Psoas muscle (tissue), 8 donors: ENCODE results near the gene AZIN2. TPM values are rescaled to one million over a fixed set of nuclear protein-coding genes. Genes with fewer than 3 reads are reported as not detected.

Experiments
- ATAC-seq, 4 donors: fragments of 200-7000 bp; cut with Tn5 transposase; one replicate each; pipeline ENCODE4 v1.9.1; 2020; ENCODE audit warnings: moderate library complexity in 3 of 4, mild to moderate bottlenecking in 2 of 4
- DNase-seq, 2 donors: peaks; one replicate each; pipeline ENCODE4 v3.0.0-alpha.2; 2020
- H3K27ac ChIP-seq: fragments of 200-600 bp; one replicate; pipeline ENCODE4 v1.8.0; 2022
- H3K27me3 ChIP-seq, 3 donors: fragments of 200-600 bp in 1 of 3; one replicate each; pipeline versions ENCODE4 v1.6.1 to v1.8.0; 2013 to 2022; ENCODE audit warnings: low read length in 2 of 3, mild to moderate bottlenecking in 2 of 3, moderate library complexity in 1 of 3; ENCODE audit not compliant: insufficient read depth in 3 of 3
- H3K36me3 ChIP-seq, 2 donors: fragments of 200-600 bp in 1 of 2; one replicate each; pipeline versions ENCODE4 v1.6.1 to v1.8.0; 2013 to 2022; ENCODE audit warnings: low read depth in 1 of 2, mild to moderate bottlenecking in 1 of 2, moderate library complexity in 1 of 2; ENCODE audit not compliant: insufficient read depth in 1 of 2
- H3K4me1 ChIP-seq: fragments of 200-600 bp; one replicate; pipeline ENCODE4 v1.8.0; 2022
- H3K4me3 ChIP-seq: fragments of 200-600 bp; one replicate; pipeline ENCODE4 v1.8.0; 2022; ENCODE audit warnings: mild to moderate bottlenecking
- H3K9me3 ChIP-seq: fragments of 200-600 bp; one replicate; pipeline ENCODE4 v1.8.0; 2022
- CTCF ChIP-seq: fragments of 200-600 bp; IDR thresholded peaks from one replicate; pipeline ENCODE4 v1.8.0; 2022; ENCODE audit warnings: antibody characterized with exemption
- WGBS, 3 donors: extraction: QIAGEN DNeasy Blood & Tissue Kit; methylation state at CpG; one replicate each; pipeline versions ENCODE4 v1.1.6 to v1.1.7; 2013; 5-methylcytosine and 5-hydroxymethylcytosine counted together
- intact Hi-C, 2 donors: fragments of 100-400 bp; cut with DNase I; formaldehyde crosslinking; loops; one replicate each; pipeline versions ENCODE4 v1.11.0 to v1.14.2; 2022
- polyA plus RNA-seq, 3 donors: library from polyadenylated mRNA; stranded (reverse); fragments of 200-250 nt; gene quantifications; one replicate each; pipeline ENCODE4 v1.2.3, GENCODE V29; 2013
- total RNA-seq, 4 donors: library from RNA; stranded (reverse); fragmentation: NEBNext Ultra II Directional in 2 of 4; extraction: Animal tissue kit (Norgen Biotek cat#: 25700) in 2 of 4; gene quantifications; one replicate each; pipeline versions ENCODE4 v1.2.1 to v1.2.4, GENCODE V29; 2021 to 2023
- donor health status: healthy with polysubstance abuse.
- donor health status: DM: no; HTN: no; CAD: no; lungs with moderate emphysema.
- donor health status: Bipolar disorder and iron deficiency.
- donor health status: healthy.
- donor health status: DM: yes; HTN: yes; CAD: no.
- donor health status: DM: no; HTN: no; CAD: no.
- donor health status: DM: no; HTN: no; CAD: no.
- donor health status: DM: yes; HTN: yes; CAD: no.

Gene AZIN2
- total and polyA plus RNA-seq, 7 donors = 0.17 to 3.5 (median 0.96) TPM

DNA sequence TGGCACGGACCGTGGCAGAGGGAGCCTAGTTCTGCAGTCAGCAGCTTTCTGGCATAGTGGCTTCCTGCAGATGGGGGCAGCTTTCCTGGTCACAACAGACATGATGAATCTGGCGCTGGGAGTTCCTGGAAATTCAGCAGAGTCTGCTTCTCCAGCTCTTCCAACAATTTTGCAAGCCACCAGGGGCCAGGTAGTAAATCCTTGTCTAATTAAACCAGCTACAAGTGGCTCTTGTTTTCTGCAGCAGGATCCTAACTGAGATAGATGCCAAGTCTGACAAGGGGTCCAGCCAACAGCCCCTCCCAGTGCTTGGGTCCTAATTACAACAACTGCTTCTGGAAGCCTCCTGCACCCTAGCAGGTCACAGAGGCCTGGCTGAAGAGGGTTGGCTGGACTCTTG, 65.0 kb downstream of the AZIN2 start:
- Histone ChIP-seq H3K4me3 (no peak overlapping the region), H3K27me3 (no peaks in the 10 kb centered on the region), H3K36me3 (peaks cover 0 to 41% of the 10 kb centered on the region in 2 donors), H3K4me1 (no peaks in the 10 kb centered on the region), H3K9me3 (no peaks in the 10 kb centered on the region), H3K27ac (no peak overlapping the region)
- TF ChIP-seq CTCF = no peak
- no peak for DNase-seq
- intact Hi-C loops = no loop called here
- no peak for ATAC-seq
- 47 to 79% (median 58%) methylated on average over 3 of the region's 3 CpGs for WGBS, 3 donors

DNA sequence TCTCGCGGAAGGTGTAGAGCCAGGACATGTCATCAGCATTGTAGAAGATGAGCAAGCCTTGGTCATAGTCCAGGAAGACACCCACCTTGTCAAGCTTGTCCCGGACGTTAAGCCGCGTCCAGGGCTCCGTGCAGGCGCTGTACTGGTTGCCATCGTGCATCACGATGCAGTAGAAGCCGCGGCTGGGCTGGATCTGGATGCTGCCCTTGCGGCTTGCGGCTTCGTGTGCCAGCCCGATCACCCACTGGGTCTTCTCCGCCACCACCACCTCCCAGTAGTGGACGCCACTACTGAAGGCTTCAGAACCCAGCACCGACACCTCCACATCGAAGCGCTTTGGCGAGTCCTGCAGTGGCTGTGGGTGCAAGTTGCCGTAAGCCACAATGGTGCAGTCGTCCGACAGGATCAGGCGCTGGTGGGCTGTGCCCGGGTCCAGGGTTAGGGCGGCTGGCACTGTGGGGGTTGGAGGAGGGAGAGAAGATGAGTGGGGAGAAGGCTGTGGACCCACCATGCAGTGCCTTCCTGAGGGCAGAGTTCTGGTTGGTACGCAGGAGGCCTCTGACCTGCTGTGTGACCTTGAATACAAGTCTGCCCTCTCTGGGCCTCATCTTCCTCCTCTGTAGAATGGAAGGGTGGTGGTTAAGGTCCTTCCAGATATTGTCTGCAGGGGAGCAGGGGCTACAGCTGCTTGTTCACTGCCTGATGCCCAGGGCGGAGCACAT, 66.5 kb downstream of the AZIN2 start:
- intact Hi-C loops = no loop called here
- H3K27ac ChIP-seq = no peak overlapping the region
- peak in 1 of 4 donors; percentile 18 for ATAC-seq
- H3K4me1 ChIP-seq = no peaks in the 10 kb centered on the region
- no peak overlapping the region for H3K4me3 ChIP-seq
- TF ChIP-seq CTCF = no peak
- H3K27me3 ChIP-seq = peaks cover 0 to 3% (median 0%) of the 10 kb centered on the region in 3 donors
- no peaks in the 10 kb centered on the region for H3K9me3 ChIP-seq
- no peak for DNase-seq
- 95 to 97% (median 96%) methylated on average over 30 of the region's 30 CpGs for WGBS, 3 donors
- H3K36me3 ChIP-seq = peaks cover 0 to 41% of the 10 kb centered on the region in 2 donors

- Histone ChIP-seq H3K27me3 (peaks cover 0 to 3% (median 0%) of the 10 kb centered on the region in 3 donors), H3K27ac (no peak overlapping the region), H3K9me3 (no peaks in the 10 kb centered on the region), H3K36me3 (peaks cover 0 to 41% of the 10 kb centered on the region in 2 donors), H3K4me1 (no peaks in the 10 kb centered on the region), H3K4me3 (no peak overlapping the region)
- ATAC-seq = no peak
- DNase-seq = no peak
- TF ChIP-seq CTCF = no peak
- intact Hi-C loops = no loop called here
- 80 to 96% (median 86%) methylated on average over 3 of the region's 3 CpGs for WGBS, 3 donors
Measured at GRCh38 chr1:33147997-33148314, 67.0 kb downstream of the AZIN2 start.

DNA sequence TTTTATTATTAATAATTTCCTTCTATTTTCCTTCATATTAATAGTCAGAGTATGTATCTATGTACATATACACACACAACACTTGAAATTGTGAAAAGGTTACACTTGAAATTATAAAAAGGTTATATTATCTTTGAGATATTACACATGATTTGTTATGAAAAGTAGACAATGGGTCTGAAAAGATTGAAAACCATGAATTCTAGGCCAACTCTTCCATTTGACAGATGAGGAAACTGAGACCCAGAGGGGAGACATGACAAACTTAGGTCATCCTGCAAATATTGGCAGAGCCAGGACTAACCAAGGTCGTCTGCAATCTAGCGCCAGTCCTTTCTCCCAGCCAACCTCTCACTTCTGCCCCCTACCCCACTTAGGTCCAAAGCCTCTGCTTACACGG, 67.7 kb downstream of the AZIN2 start:
- Histone ChIP-seq H3K36me3 (peaks cover 0 to 41% of the 10 kb centered on the region in 2 donors), H3K4me3 (no peak overlapping the region), H3K4me1 (no peaks in the 10 kb centered on the region), H3K9me3 (no peaks in the 10 kb centered on the region), H3K27ac (no peak overlapping the region), H3K27me3 (peaks cover 0 to 3% (median 0%) of the 10 kb centered on the region in 3 donors)
- TF ChIP-seq CTCF = no peak
- intact Hi-C loops = no loop called here
- ATAC-seq = no peak
- WGBS, 3 donors = 91 to 98% (median 96%) methylated on average over 3 of the region's 3 CpGs
- no peak for DNase-seq
